Panc1 (cell line): ENCODE data around the gene IFNAR2. TPM values are rescaled to one million over a fixed set of nuclear protein-coding genes. Genes with fewer than 3 reads are reported as not detected.

Experiments
- ATAC-seq: fragments of 200-7000 bp; cut with Tn5 transposase; 2 replicates; pipeline ENCODE4 v1.9.1; 2020; ENCODE audit warnings: mild to moderate bottlenecking, moderate library complexity
- BruUV-seq: library from RNA; stranded (reverse); fragments of 400-500 nt; replicated peaks from 2 replicates; lab custom pipeline; 2021; lab: Mats Ljungman, UMichigan
- CTCF ChIA-PET: fragments of 300-600 bp; sonication (Branson Sonifier 250); formaldehyde crosslinking; loops from one replicate; lab custom pipeline; 2022; ENCODE audit warnings: antibody characterized with exemption; lab: Charles Lee
- POLR2A ChIA-PET: fragments of 300-600 bp; sonication (Branson Sonifier 250); formaldehyde crosslinking; loops from one replicate; lab custom pipeline; 2022; ENCODE audit warnings: antibody characterized with exemption; lab: Charles Lee
- DNase-seq: peaks from one replicate; pipeline ENCODE4 v3.0.0-alpha.2; 2010; ENCODE audit warnings: low read depth, low spot score
- H3K27ac ChIP-seq: 2 replicates; pipeline ENCODE4 v1.5.1; 2011; ENCODE audit warnings: mild to moderate bottlenecking, low read length, inconsistent platforms
- H3K27me3 ChIP-seq: fragments of 200-500 bp; sonication (Bioruptor generic); 2 replicates; pipeline ENCODE4 v1.6.0; 2014; ENCODE audit warnings: low read length, inconsistent platforms; ENCODE audit not compliant: control insufficient read depth, insufficient read depth
- H3K36me3 ChIP-seq: fragments of 200-500 bp; sonication (Bioruptor generic); 2 replicates; pipeline ENCODE4 v1.5.1; 2014; ENCODE audit warnings: inconsistent platforms, mild to moderate bottlenecking, low read length, moderate library complexity; ENCODE audit not compliant: control insufficient read depth, insufficient read depth
- H3K4me1 ChIP-seq: 2 replicates; pipeline ENCODE4 v1.5.1; 2011; ENCODE audit warnings: inconsistent platforms, mild to moderate bottlenecking, low read length, moderate library complexity; ENCODE audit not compliant: control insufficient read depth, insufficient read depth
- H3K4me3 ChIP-seq, 2 experiments: 2 replicates each; pipeline ENCODE4 v1.5.1; 2011 to 2012; ENCODE audit warnings: low read depth in 2 of 2, low read length in 2 of 2, mild to moderate bottlenecking in 2 of 2, inconsistent platforms in 1 of 2, moderate library complexity in 1 of 2
- H3K9me3 ChIP-seq: fragments of 200-500 bp; sonication (Bioruptor generic); 2 replicates; pipeline ENCODE4 v1.5.1; 2014; ENCODE audit warnings: low read depth, mild to moderate bottlenecking, inconsistent platforms, low read length, moderate library complexity; ENCODE audit not compliant: control insufficient read depth, insufficient read depth
- CTCF ChIP-seq: fragments of 450-650 bp; IDR thresholded peaks from 2 replicates; pipeline ENCODE4 v1.5.1; 2017; ENCODE audit warnings: mild to moderate bottlenecking
- POLR2AphosphoS5 ChIP-seq: IDR thresholded peaks from 2 replicates; pipeline ENCODE4 v1.6.1; 2012; ENCODE audit warnings: mild to moderate bottlenecking, low read depth, low read length, moderate library complexity
- REST ChIP-seq, 2 experiments: IDR thresholded peaks; 2 replicates each; pipeline ENCODE4 v1.6.1; 2011 to 2012; ENCODE audit warnings: low read depth in 2 of 2, control low read depth in 1 of 2, low read length in 1 of 2, mild to moderate bottlenecking in 1 of 2, moderate library complexity in 1 of 2; ENCODE audit not compliant: insufficient read depth in 1 of 2
- SIN3A ChIP-seq: IDR thresholded peaks from 2 replicates; pipeline ENCODE4 v1.6.1; 2012; ENCODE audit warnings: low read depth, mild to moderate bottlenecking, low read length, moderate library complexity, borderline replicate concordance; ENCODE audit not compliant: insufficient read depth
- TCF7L2 ChIP-seq: IDR thresholded peaks from 2 replicates; pipeline ENCODE4 v1.6.1; 2011; ENCODE audit warnings: mild to moderate bottlenecking, low read depth, low read length, inconsistent platforms
- in situ Hi-C: cut with HindIII; loops from 2 replicates; pipeline ENCODE4 v1.10.0; 2016; ENCODE audit warnings: low sequenced_read_pairs, low pct_unique_long_range_greater_than_20kb
- intact Hi-C: fragments of 100-400 bp; cut with micrococcal nuclease; formaldehyde crosslinking; loops from one replicate; pipeline ENCODE4 v1.10.0; 2022; ENCODE audit not compliant: unreplicated experiment
- total RNA-seq: library from RNA; stranded (reverse); gene quantifications from one replicate; pipeline ENCODE4 v1.2.1, GENCODE V29; 2021; ENCODE audit not compliant: unreplicated experiment

Gene IFNAR2
- total RNA-seq, 1 experiment from 2014 or later = 18.2 TPM

- Histone ChIP-seq H3K9me3 (no peaks in the 10 kb centered on the region; the same call in 1 of the 2 replicates), H3K36me3 (no peaks in the 10 kb centered on the region), H3K27ac (no peak overlapping the region), H3K27me3 (no peaks in the 10 kb centered on the region), H3K4me3 (no peak overlapping the region), H3K4me1 (no peaks in the 10 kb centered on the region)
- BruUV-seq = no TSS peak
- ChIA-PET POLR2A (no interaction called here), CTCF (no interaction called here)
- intact Hi-C loops = no loop called here
- DNase-seq (no peak), ATAC-seq (no peak)
- TF ChIP-seq TCF7L2 (no peak), POLR2AphosphoS5 (no peak), REST (IDR thresholded peaks at IDR 0.05; ENCODE audit: insufficient read depth in 1 of 2, low read depth in 2 of 2, low read length in 1 of 2) (no peak), CTCF (no peak), SIN3A (no peak)
- in situ Hi-C loops = no loop called here
Observed at GRCh38 chr21:33211732-33212131, 18.0 kb upstream of the IFNAR2 start.

- Histone ChIP-seq H3K9me3 (no peaks in the 10 kb centered on the region; the same call in 1 of the 2 replicates), H3K27ac (no peak overlapping the region), H3K4me3 (no peak overlapping the region), H3K27me3 (no peaks in the 10 kb centered on the region), H3K36me3 (no peaks in the 10 kb centered on the region), H3K4me1 (no peaks in the 10 kb centered on the region)
- ChIA-PET CTCF (no interaction called here), POLR2A (no interaction called here)
- intact Hi-C loops = no loop called here
- BruUV-seq = no TSS peak
- DNase-seq (no peak), ATAC-seq (no peak)
- TF ChIP-seq TCF7L2 (no peak), SIN3A (no peak), CTCF (no peak), REST (IDR thresholded peaks at IDR 0.05; ENCODE audit: insufficient read depth in 1 of 2, low read depth in 2 of 2, low read length in 1 of 2) (no peak), POLR2AphosphoS5 (no peak)
- in situ Hi-C loops = no loop called here
Observed at GRCh38 chr21:33212159-33212851, 17.4 kb upstream of the IFNAR2 start.
